Activated B cell treated with CpG ODN at 0.5 μM for 24 hours (primary cell): ENCODE measurements around the gene CIT. TPM values are rescaled to one million over a fixed set of nuclear protein-coding genes. Genes with fewer than 3 reads are reported as not detected.

Experiments used
- ATAC-seq: fragments of 200-7000 bp; cut with Tn5 transposase; one replicate; pipeline ENCODE4 v1.10.0; 2021; ENCODE audit warnings: low read depth, mild to moderate bottlenecking, moderate library complexity
- CTCF ChIA-PET: fragments of 350-600 bp; sonication (Branson Sonifier 250); formaldehyde crosslinking; loops from one replicate; lab custom pipeline; 2021; ENCODE audit warnings: antibody characterized with exemption; lab: Charles Lee
- POLR2A ChIA-PET: fragments of 350-600 bp; sonication (Branson Sonifier 250); formaldehyde crosslinking; loops from one replicate; lab custom pipeline; 2021; ENCODE audit warnings: antibody characterized with exemption; lab: Charles Lee
- DNase-seq: peaks from one replicate; pipeline ENCODE4 v3.0.0; 2022
- H3K27ac Mint-ChIP-seq: one replicate; pipeline ENCODE4 v1.8.0; 2020; ENCODE audit warnings: mixed read lengths
- H3K27me3 Mint-ChIP-seq: one replicate; pipeline ENCODE4 v1.8.0; 2021; ENCODE audit warnings: mixed read lengths
- H3K36me3 Mint-ChIP-seq: one replicate; pipeline ENCODE4 v1.8.0; 2021; ENCODE audit warnings: low read depth, mixed read lengths
- H3K4me1 Mint-ChIP-seq: one replicate; pipeline ENCODE4 v1.8.0; 2021; ENCODE audit warnings: mixed read lengths
- H3K4me3 Mint-ChIP-seq: one replicate; pipeline ENCODE4 v1.8.0; 2020; ENCODE audit warnings: mild to moderate bottlenecking, mixed read lengths
- H3K9me3 Mint-ChIP-seq: one replicate; pipeline ENCODE4 v1.8.0; 2020; ENCODE audit warnings: mixed read lengths
- intact Hi-C: fragments of 100-400 bp; cut with micrococcal nuclease; formaldehyde crosslinking; loops from one replicate; pipeline ENCODE4 v1.15.1; 2024
- total RNA-seq: library from RNA; stranded (reverse); gene quantifications from 2 replicates; pipeline ENCODE4 v1.2.3, GENCODE V29; 2022
- TF ChIP-seq, protein P1 (sequence below): fragments of 200-600 bp; IDR thresholded peaks from one replicate; pipeline ENCODE4 v1.8.0; 2022; ENCODE audit warnings: antibody characterized with exemption, mild to moderate bottlenecking

Gene CIT
- total RNA-seq, 1 donor from 2014 or later, result 6.1 TPM

DNA sequence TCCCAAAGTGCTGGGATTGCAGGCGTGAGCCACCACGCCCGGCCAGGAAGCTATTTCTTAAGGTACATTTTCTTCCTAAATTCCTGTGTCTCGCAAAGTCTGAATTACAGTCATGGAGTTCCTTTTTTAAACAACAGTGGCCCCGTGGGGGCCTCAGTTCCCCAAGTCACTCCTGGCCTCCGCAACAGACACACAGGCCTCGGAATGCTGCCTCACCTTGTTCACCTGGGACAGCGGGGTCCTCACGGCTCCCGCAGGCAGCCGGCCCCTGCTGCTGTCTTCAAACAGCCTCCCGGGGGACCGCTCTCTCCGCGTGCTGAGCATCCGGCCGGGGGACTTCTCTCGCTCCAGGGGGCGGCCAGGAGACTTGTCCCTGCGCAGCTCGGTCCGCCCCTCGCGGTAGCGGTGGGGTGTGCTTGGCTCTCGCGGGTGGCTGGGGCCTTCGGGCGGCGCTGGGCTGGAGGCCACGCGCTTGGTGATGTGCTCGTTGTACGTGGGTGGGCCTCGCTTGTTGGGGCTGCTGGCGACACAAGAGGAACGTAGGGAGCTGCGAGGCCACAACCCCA, 187.1 kb downstream of the CIT start:
- H3K4me3 Mint-ChIP-seq, result no peak overlapping the region
- ChIA-PET POLR2A (no interaction called here), CTCF (no interaction called here)
- H3K9me3 Mint-ChIP-seq, result no peaks in the 10 kb centered on the region
- DNase-seq (no peak), ATAC-seq (no peak)
- peaks cover 18% of the 10 kb centered on the region for H3K4me1 Mint-ChIP-seq
- TF ChIP-seq, protein P1, sequence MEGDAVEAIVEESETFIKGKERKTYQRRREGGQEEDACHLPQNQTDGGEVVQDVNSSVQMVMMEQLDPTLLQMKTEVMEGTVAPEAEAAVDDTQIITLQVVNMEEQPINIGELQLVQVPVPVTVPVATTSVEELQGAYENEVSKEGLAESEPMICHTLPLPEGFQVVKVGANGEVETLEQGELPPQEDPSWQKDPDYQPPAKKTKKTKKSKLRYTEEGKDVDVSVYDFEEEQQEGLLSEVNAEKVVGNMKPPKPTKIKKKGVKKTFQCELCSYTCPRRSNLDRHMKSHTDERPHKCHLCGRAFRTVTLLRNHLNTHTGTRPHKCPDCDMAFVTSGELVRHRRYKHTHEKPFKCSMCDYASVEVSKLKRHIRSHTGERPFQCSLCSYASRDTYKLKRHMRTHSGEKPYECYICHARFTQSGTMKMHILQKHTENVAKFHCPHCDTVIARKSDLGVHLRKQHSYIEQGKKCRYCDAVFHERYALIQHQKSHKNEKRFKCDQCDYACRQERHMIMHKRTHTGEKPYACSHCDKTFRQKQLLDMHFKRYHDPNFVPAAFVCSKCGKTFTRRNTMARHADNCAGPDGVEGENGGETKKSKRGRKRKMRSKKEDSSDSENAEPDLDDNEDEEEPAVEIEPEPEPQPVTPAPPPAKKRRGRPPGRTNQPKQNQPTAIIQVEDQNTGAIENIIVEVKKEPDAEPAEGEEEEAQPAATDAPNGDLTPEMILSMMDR, result no peak
- H3K27ac Mint-ChIP-seq, result no peak overlapping the region
- intact Hi-C loops, result no loop called here
- H3K27me3 Mint-ChIP-seq, result no peaks in the 10 kb centered on the region
- no peaks in the 10 kb centered on the region for H3K36me3 Mint-ChIP-seq

DNA sequence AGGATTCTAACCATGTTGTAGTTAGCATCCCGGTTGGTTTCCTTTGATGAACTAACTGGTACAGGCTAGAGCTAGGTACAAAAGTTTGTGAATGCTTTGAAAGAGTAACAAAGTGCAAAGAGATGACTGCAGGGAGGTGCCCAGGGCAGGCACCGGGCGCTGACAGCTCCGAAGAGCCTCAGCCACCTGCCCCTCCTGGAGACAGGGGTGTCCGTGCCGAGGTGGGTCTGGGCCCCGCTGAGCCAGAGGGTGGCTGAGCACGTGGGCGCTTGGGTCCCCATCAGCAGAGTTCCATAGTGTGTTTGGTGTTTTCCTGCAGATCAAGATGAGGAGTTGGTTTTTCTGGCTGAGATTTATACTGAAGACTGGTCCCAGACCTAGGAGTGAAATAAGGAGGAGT, 189.2 kb downstream of the CIT start:
- intact Hi-C loops, result no loop called here
- ChIA-PET CTCF (no interaction called here), POLR2A (interaction anchor here (0.7 kb wide), 1 partner anchor 1665 kb away, joined by 3 read pairs; no protein-coding TSS in a partner anchor)
- no peak overlapping the region for H3K4me3 Mint-ChIP-seq
- peaks cover 3% of the 10 kb centered on the region for H3K9me3 Mint-ChIP-seq
- no peak for ATAC-seq
- no peak overlapping the region for H3K27ac Mint-ChIP-seq
- TF ChIP-seq, protein P1, result no peak
- H3K4me1 Mint-ChIP-seq, result peaks cover 27% of the 10 kb centered on the region
- DNase-seq, result no peak
- H3K27me3 Mint-ChIP-seq, result no peaks in the 10 kb centered on the region
- H3K36me3 Mint-ChIP-seq, result no peaks in the 10 kb centered on the region

DNA sequence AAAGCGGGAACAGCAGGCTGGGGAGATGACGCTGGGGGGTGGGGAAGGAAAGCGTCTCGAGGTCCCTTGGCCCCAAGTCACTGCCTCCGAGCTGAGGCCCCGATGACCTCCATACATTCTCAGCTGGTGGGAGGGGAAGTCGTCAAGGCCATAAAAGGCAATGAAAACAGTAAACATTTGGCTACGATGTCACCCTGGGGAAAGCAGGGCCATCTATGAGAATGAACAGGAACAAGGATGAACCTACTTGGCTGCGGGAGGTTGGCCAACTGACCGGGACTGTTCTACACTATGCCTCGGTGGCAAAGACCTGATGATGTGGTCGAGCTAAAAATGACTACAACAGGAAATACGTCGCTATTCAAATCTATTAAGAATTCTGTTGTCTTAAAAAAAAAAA, 189.7 kb downstream of the CIT start:
- intact Hi-C loops, result no loop called here
- ATAC-seq, result no peak
- no peak overlapping the region for H3K4me3 Mint-ChIP-seq
- TF ChIP-seq, protein P1, result no peak
- peaks cover 3% of the 10 kb centered on the region for H3K9me3 Mint-ChIP-seq
- no peaks in the 10 kb centered on the region for H3K36me3 Mint-ChIP-seq
- CTCF ChIA-PET, result no interaction called here
- H3K4me1 Mint-ChIP-seq, result peaks cover 32% of the 10 kb centered on the region
- no peaks in the 10 kb centered on the region for H3K27me3 Mint-ChIP-seq
- no peak overlapping the region for H3K27ac Mint-ChIP-seq
- DNase-seq, result no peak
- POLR2A ChIA-PET, result interaction anchor here (0.7 kb wide), 1 partner anchor 1665 kb away, joined by 3 read pairs; no protein-coding TSS in a partner anchor

DNA sequence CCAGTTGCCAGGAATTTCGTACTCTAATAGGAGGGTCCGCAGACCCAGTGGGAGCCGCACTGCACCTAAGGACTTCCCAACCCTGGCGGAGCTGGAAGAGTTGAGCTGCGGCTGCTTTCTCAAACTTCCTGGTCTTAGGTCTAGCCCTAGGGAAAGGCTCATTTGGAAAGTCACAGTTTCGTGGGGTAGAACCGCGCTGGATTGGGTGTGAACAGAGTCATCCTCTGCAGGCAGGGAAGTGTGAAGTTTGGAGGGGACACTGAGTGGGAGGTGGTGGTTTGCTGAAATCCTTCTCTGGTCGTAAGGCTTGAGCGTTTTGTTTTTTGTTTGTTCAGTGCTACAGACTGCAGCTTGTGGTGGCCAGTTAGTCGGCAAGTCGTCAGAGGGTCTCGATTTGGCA, 190.3 kb downstream of the CIT start:
- Mint-ChIP-seq H3K36me3 (peaks cover 4% of the 10 kb centered on the region), H3K9me3 (peaks cover 3% of the 10 kb centered on the region), H3K27me3 (no peaks in the 10 kb centered on the region), H3K4me1 (peaks cover 38% of the 10 kb centered on the region), H3K4me3 (no peak overlapping the region), H3K27ac (no peak overlapping the region)
- ChIA-PET CTCF (no interaction called here), POLR2A (no interaction called here)
- no peak for DNase-seq
- TF ChIP-seq, protein P1, result no peak
- ATAC-seq, result no peak
- intact Hi-C loops, result no loop called here

DNA sequence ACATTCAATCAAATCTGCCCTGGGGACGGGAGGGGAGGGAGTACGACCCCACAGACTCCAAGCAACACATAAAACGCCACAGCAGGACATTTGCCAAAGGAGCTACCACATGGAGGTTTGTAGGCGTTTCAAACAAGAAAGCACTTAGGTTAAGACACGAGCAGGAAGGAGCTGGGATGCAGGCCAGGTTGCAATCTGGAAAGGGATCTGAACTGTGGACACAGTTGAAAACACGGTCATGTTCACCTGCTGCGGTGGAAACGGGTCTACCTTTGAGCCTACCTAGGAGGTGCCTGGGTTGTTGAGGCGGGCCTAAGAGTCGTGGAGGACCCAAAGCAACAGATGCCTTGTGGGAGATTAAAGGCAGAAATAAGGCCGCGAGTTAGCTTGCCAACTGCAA, 190.8 kb downstream of the CIT start:
- H3K27ac Mint-ChIP-seq, result no peak overlapping the region
- no peak for ATAC-seq
- peaks cover 42% of the 10 kb centered on the region for H3K4me1 Mint-ChIP-seq
- TF ChIP-seq, protein P1, result no peak
- intact Hi-C loops, result no loop called here
- H3K36me3 Mint-ChIP-seq, result peaks cover 5% of the 10 kb centered on the region
- POLR2A ChIA-PET, result no interaction called here
- peaks cover 3% of the 10 kb centered on the region for H3K9me3 Mint-ChIP-seq
- H3K27me3 Mint-ChIP-seq, result no peaks in the 10 kb centered on the region
- no peak overlapping the region for H3K4me3 Mint-ChIP-seq
- DNase-seq, result no peak
- CTCF ChIA-PET, result no interaction called here
